Parathyroid adenoma (tissue), 2 donors: ENCODE measurements around the gene HSPA1A.
A peak's percentile ranks its signal among the peaks of the same experiment; 100 is the strongest.

ENCODE experiments used
- H2AFZ ChIP-seq: fragments of 300-600 bp; sonication (generic); one replicate; pipeline ENCODE4 v1.7.0; 2017; ENCODE audit warnings: antibody characterized with exemption, mild to moderate bottlenecking
- H3K27ac ChIP-seq: fragments of 300-600 bp; sonication (generic); one replicate; pipeline ENCODE4 v1.7.0; 2017
- H3K27me3 ChIP-seq: fragments of 300-600 bp; sonication (generic); one replicate; pipeline ENCODE4 v1.7.0; 2017; ENCODE audit warnings: low read length; ENCODE audit not compliant: control insufficient read depth, insufficient read depth
- H3K36me3 ChIP-seq: fragments of 300-600 bp; sonication (generic); one replicate; pipeline ENCODE4 v1.7.0; 2017; ENCODE audit warnings: low read length; ENCODE audit not compliant: control insufficient read depth, insufficient read depth
- H3K4me1 ChIP-seq: fragments of 300-600 bp; sonication (generic); one replicate; pipeline ENCODE4 v1.7.0; 2017; ENCODE audit warnings: control low read depth
- H3K4me2 ChIP-seq: fragments of 300-600 bp; sonication (generic); one replicate; pipeline ENCODE4 v1.7.0; 2017; ENCODE audit warnings: low read length
- H3K4me3 ChIP-seq: fragments of 300-600 bp; sonication (generic); one replicate; pipeline ENCODE4 v1.7.0; 2017; ENCODE audit warnings: low read depth, low read length
- H3K79me2 ChIP-seq: fragments of 300-600 bp; sonication (generic); one replicate; pipeline ENCODE4 v1.7.0; 2017; ENCODE audit warnings: control low read depth
- H3K9ac ChIP-seq: fragments of 300-600 bp; sonication (generic); one replicate; pipeline ENCODE4 v1.7.0; 2017; ENCODE audit warnings: mild to moderate bottlenecking
- H3K9me3 ChIP-seq: fragments of 300-600 bp; sonication (generic); one replicate; pipeline ENCODE4 v1.7.0; 2017; ENCODE audit warnings: low read length; ENCODE audit not compliant: control insufficient read depth
- CTCF ChIP-seq: fragments of 300-600 bp; sonication (generic); IDR thresholded peaks from one replicate; pipeline ENCODE4 v1.7.0; 2017; ENCODE audit warnings: antibody characterized with exemption, mild to moderate bottlenecking
- donor health status: primary hyperparathyroidism.

The HSPA1A gene

GRCh38 chr6:31815025-31815838 is at the start of gene HSPA1A, which contains the start of gene HSPA1L:
Gene HSPA1A (plus strand): TSS chr6:31815543. CDS start chr6:31815757, 214 bp downstream.
Gene HSPA1L (minus strand): TSS chr6:31815283. CDS start chr6:31811972, 3,311 bp downstream.
- Histone ChIP-seq H3K4me3 (peak within 1 kb of the TSS; percentile 61), H3K79me2 (no peaks in the 10 kb centered on the region), H3K36me3 (no peaks in the 10 kb centered on the region), H3K4me1 (peaks cover 9% of the 10 kb centered on the region), H3K27me3 (no peaks in the 10 kb centered on the region), H3K9me3 (no peaks in the 10 kb centered on the region), H2AFZ (peak within 1 kb of the TSS; percentile 93), H3K4me2 (peak within 1 kb of the TSS; percentile 94), H3K9ac (no peak within 1 kb of the TSS), H3K27ac (peak within 1 kb of the TSS; percentile 94)
- no peak for TF ChIP-seq CTCF

GRCh38 chr6:31765559-31765909 is 49.8 kb upstream of the HSPA1A start:
- Histone ChIP-seq H3K9ac (no peak overlapping the region), H3K36me3 (no peaks in the 10 kb centered on the region), H3K4me2 (no peak overlapping the region), H2AFZ (no peak overlapping the region), H3K27ac (no peak overlapping the region), H3K4me3 (no peak overlapping the region), H3K9me3 (no peaks in the 10 kb centered on the region), H3K4me1 (no peaks in the 10 kb centered on the region), H3K27me3 (no peaks in the 10 kb centered on the region), H3K79me2 (no peaks in the 10 kb centered on the region)
- TF ChIP-seq CTCF = no peak

- Histone ChIP-seq H3K27me3 (no peaks in the 10 kb centered on the region), H3K4me3 (no peak overlapping the region), H2AFZ (no peak overlapping the region), H3K9me3 (no peaks in the 10 kb centered on the region), H3K4me1 (no peaks in the 10 kb centered on the region), H3K4me2 (no peak overlapping the region), H3K36me3 (no peaks in the 10 kb centered on the region), H3K27ac (no peak overlapping the region), H3K79me2 (no peaks in the 10 kb centered on the region), H3K9ac (no peak overlapping the region)
- TF ChIP-seq CTCF = no peak
Measured at GRCh38 chr6:31765910-31766794, 49.2 kb upstream of the HSPA1A start.

GRCh38 chr6:31767096-31767645 is 48.2 kb upstream of the HSPA1A start:
- H3K9ac ChIP-seq = no peak overlapping the region
- no peak for TF ChIP-seq CTCF
- no peak overlapping the region for H3K27ac ChIP-seq
- H3K9me3 ChIP-seq = no peaks in the 10 kb centered on the region
- no peaks in the 10 kb centered on the region for H3K36me3 ChIP-seq
- H3K4me1 ChIP-seq = no peaks in the 10 kb centered on the region
- H3K4me3 ChIP-seq = no peak overlapping the region
- H3K27me3 ChIP-seq = no peaks in the 10 kb centered on the region
- no peak overlapping the region for H3K4me2 ChIP-seq
- no peak overlapping the region for H2AFZ ChIP-seq
- H3K79me2 ChIP-seq = no peaks in the 10 kb centered on the region
